HEK293 (cell line): ENCODE results near the gene WWOX.

ENCODE experiments used
- CTCF ChIA-PET: fragments of 350-600 bp; formaldehyde crosslinking; extraction: SDS; loops from one replicate; lab custom pipeline; 2021; ENCODE audit warnings: antibody characterized with exemption; lab: Yijun Ruan, JAX
- POLR2A ChIA-PET: fragments of 300-600 bp; formaldehyde crosslinking; extraction: SDS; loops from one replicate; lab custom pipeline; 2020; ENCODE audit warnings: antibody characterized with exemption, inconsistent platforms; lab: Yijun Ruan, JAX
- H3K27ac ChIP-seq: fragments of 200-500 bp; sonication (Bioruptor generic); 2 replicates; pipeline ENCODE4 v1.5.1; 2014; ENCODE audit warnings: low read depth, low read length, control low read depth, inconsistent platforms; ENCODE audit errors: extremely low read depth
- H3K36me3 ChIP-seq, 2 experiments: fragments of 200-500 bp in 1 of 2; sonication (Bioruptor generic) in 1 of 2; 1 replicate in 1 of 2; 2 replicates in 1 of 2; pipeline ENCODE4 v1.5.1; 2014 to 2017; ENCODE audit warnings: inconsistent platforms in 2 of 2, low read length in 2 of 2; ENCODE audit not compliant: control insufficient read depth in 2 of 2, insufficient read depth in 1 of 2
- H3K4me1 ChIP-seq: fragments of 200-500 bp; sonication (Bioruptor generic); 2 replicates; pipeline ENCODE4 v1.5.1; 2014; ENCODE audit warnings: mild to moderate bottlenecking, low read length, inconsistent platforms; ENCODE audit not compliant: control insufficient read depth, insufficient read depth
- H3K4me3 ChIP-seq: 2 replicates; pipeline ENCODE4 v1.5.1; 2011; ENCODE audit warnings: low read depth, mild to moderate bottlenecking, control low read depth, low read length, moderate library complexity
- H3K9me3 ChIP-seq: fragments of 200-500 bp; sonication (Bioruptor generic); 2 replicates; pipeline ENCODE4 v1.5.1; 2014; ENCODE audit warnings: low read depth, low read length, inconsistent platforms; ENCODE audit not compliant: control insufficient read depth, insufficient read depth
- BCL11B ChIP-seq: fragments of 450-650 bp; formaldehyde crosslinking; IDR thresholded peaks from 2 replicates; pipeline ENCODE4 v1.5.1; 2016; ENCODE audit warnings: low read depth, missing biosample characterization, missing genetic modification characterization
- EGR2 ChIP-seq: fragments of 450-650 bp; formaldehyde crosslinking; IDR thresholded peaks from 2 replicates; pipeline ENCODE4 v1.5.1; 2016; ENCODE audit warnings: low read depth, missing biosample characterization, missing genetic modification characterization
- GLIS2 ChIP-seq: fragments of 450-650 bp; formaldehyde crosslinking; IDR thresholded peaks from 2 replicates; pipeline ENCODE4 v1.5.1; 2016; ENCODE audit warnings: missing biosample characterization, missing genetic modification characterization
- KLF1 ChIP-seq: fragments of 450-650 bp; formaldehyde crosslinking; IDR thresholded peaks from 2 replicates; pipeline ENCODE4 v1.5.1; 2016; ENCODE audit warnings: missing biosample characterization, missing genetic modification characterization
- KLF9 ChIP-seq: fragments of 450-650 bp; formaldehyde crosslinking; IDR thresholded peaks from 2 replicates; pipeline ENCODE4 v1.5.1; 2016; ENCODE audit warnings: missing biosample characterization, missing genetic modification characterization, low read depth
- PATZ1 ChIP-seq: fragments of 450-650 bp; formaldehyde crosslinking; IDR thresholded peaks from 2 replicates; pipeline ENCODE4 v1.5.1; 2016; ENCODE audit warnings: missing biosample characterization, missing genetic modification characterization
- PRDM4 ChIP-seq: fragments of 450-650 bp; formaldehyde crosslinking; IDR thresholded peaks from 2 replicates; pipeline ENCODE4 v1.5.1; 2017; ENCODE audit warnings: missing biosample characterization, missing genetic modification characterization
- ZBTB21 ChIP-seq: fragments of 450-650 bp; formaldehyde crosslinking; IDR thresholded peaks from 2 replicates; pipeline ENCODE4 v1.5.1; 2017; ENCODE audit warnings: missing biosample characterization, missing genetic modification characterization
- ZBTB49 ChIP-seq: fragments of 450-650 bp; formaldehyde crosslinking; IDR thresholded peaks from 2 replicates; pipeline ENCODE4 v1.5.1; 2016; ENCODE audit warnings: missing biosample characterization, missing genetic modification characterization, low read depth
- ZBTB7A ChIP-seq: fragments of 450-650 bp; formaldehyde crosslinking; IDR thresholded peaks from 2 replicates; pipeline ENCODE4 v1.5.1; 2016; ENCODE audit warnings: low read depth, missing biosample characterization, missing genetic modification characterization
- ZNF174 ChIP-seq: fragments of 450-650 bp; formaldehyde crosslinking; IDR thresholded peaks from 2 replicates; pipeline ENCODE4 v1.5.0; 2017; ENCODE audit warnings: missing biosample characterization, mild to moderate bottlenecking, missing genetic modification characterization
- ZNF184 ChIP-seq: fragments of 450-650 bp; IDR thresholded peaks from 2 replicates; pipeline ENCODE4 v1.5.1; 2018; ENCODE audit warnings: missing biosample characterization, mild to moderate bottlenecking, missing genetic modification characterization
- ZNF362 ChIP-seq: fragments of 450-650 bp; formaldehyde crosslinking; IDR thresholded peaks from 2 replicates; pipeline ENCODE4 v1.5.1; 2016; ENCODE audit warnings: missing biosample characterization, missing genetic modification characterization
- ZNF426 ChIP-seq: fragments of 450-650 bp; formaldehyde crosslinking; IDR thresholded peaks from 2 replicates; pipeline ENCODE4 v1.5.1; 2017; ENCODE audit warnings: missing biosample characterization, missing genetic modification characterization, mild to moderate bottlenecking, inconsistent platforms, moderate library complexity
- ZNF514 ChIP-seq: fragments of 450-650 bp; formaldehyde crosslinking; IDR thresholded peaks from 2 replicates; pipeline ENCODE4 v1.5.1; 2016; ENCODE audit warnings: missing biosample characterization, missing genetic modification characterization
- ZNF518A ChIP-seq: fragments of 450-650 bp; formaldehyde crosslinking; conservative IDR thresholded peaks from 2 replicates; pipeline ENCODE4 v1.5.1; 2016; ENCODE audit warnings: low read depth, missing biosample characterization, missing genetic modification characterization
- ZNF645 ChIP-seq: fragments of 450-650 bp; formaldehyde crosslinking; IDR thresholded peaks from 2 replicates; pipeline ENCODE4; 2016; ENCODE audit warnings: missing biosample characterization, missing genetic modification characterization
- ZNF660 ChIP-seq: fragments of 450-650 bp; IDR thresholded peaks from 2 replicates; pipeline ENCODE4 v1.5.1; 2018; ENCODE audit warnings: missing biosample characterization, mild to moderate bottlenecking, missing genetic modification characterization
- ZNF692 ChIP-seq: fragments of 450-650 bp; formaldehyde crosslinking; IDR thresholded peaks from 2 replicates; pipeline ENCODE4 v1.5.1; 2016; ENCODE audit warnings: missing biosample characterization, missing genetic modification characterization

WWOX gene

GRCh38 chr16:78476615-78477014 lies 377.2 kb downstream of the WWOX start:
- peaks cover 4% of the 10 kb centered on the region; the same call in 1 of the 2 replicates for H3K4me1 ChIP-seq
- POLR2A ChIA-PET = interaction anchor here (0.6 kb wide), 1 partner anchor 1294 kb away, joined by 3 read pairs; no protein-coding TSS in a partner anchor
- H3K4me3 ChIP-seq = no peak overlapping the region
- H3K9me3 ChIP-seq = no peaks in the 10 kb centered on the region
- no peaks in the 10 kb centered on the region for H3K36me3 ChIP-seq
- TF ChIP-seq GLIS2 (tag by site-specific recombination) (no peak), ZNF518A (no peak), KLF9 (tag by site-specific recombination) (no peak), ZNF692 (no peak), ZNF426 (no peak), BCL11B (tag by site-specific recombination) (no peak), ZNF514 (tag by site-specific recombination) (no peak), PRDM4 (no peak), EGR2 (tag by site-specific recombination) (no peak), ZBTB7A (no peak), ZNF660 (no peak), ZNF174 (no peak), ZBTB49 (tag by site-specific recombination) (no peak), ZNF645 (tag by site-specific recombination) (no peak), PATZ1 (tag by site-specific recombination) (no peak), ZNF362 (tag by site-specific recombination) (no peak), KLF1 (no peak), ZBTB21 (no peak), ZNF184 (tag by site-specific recombination) (no peak)
- CTCF ChIA-PET = no interaction called here
- H3K27ac ChIP-seq = no peak overlapping the region
